BLaER1 treated with 17β-estradiol and CSF1 and Interleukin-3, amounts not matched to agents 10 nM and 100 nM (cell line): ENCODE measurements around the gene NIT2.
A peak's percentile ranks its signal among the peaks of the same experiment; 100 is the strongest.
"Not testable (repeated sequence)": the region's sequence is repeated elsewhere in the genome, so short reads cannot be mapped to it uniquely, and the experiment has no call there.

Source experiments
- H3K27ac ChIP-seq, 11 experiments: shearing (Covaris generic); formaldehyde crosslinking; 2 replicates each; pipeline ENCODE4 v1.8.1; 2022
- H3K27me3 ChIP-seq, 11 experiments: shearing (Covaris generic); formaldehyde crosslinking; 2 replicates each; pipeline ENCODE4 v1.8.1; 2022
- H3K36me3 ChIP-seq, 11 experiments: shearing (Covaris generic); formaldehyde crosslinking; 2 replicates each; pipeline ENCODE4 v1.8.1; 2022
- H3K4me1 ChIP-seq, 10 experiments: shearing (Covaris generic); formaldehyde crosslinking; 2 replicates each; pipeline ENCODE4 v1.8.1; 2022
- H3K4me2 ChIP-seq, 11 experiments: shearing (Covaris generic); formaldehyde crosslinking; 2 replicates each; pipeline ENCODE4 v1.8.1; 2022
- H3K4me3 ChIP-seq, 10 experiments: shearing (Covaris generic); formaldehyde crosslinking; 2 replicates each; pipeline ENCODE4 v1.8.1; 2022
- H3K9ac ChIP-seq, 11 experiments: shearing (Covaris generic); formaldehyde crosslinking; 2 replicates each; pipeline ENCODE4 v1.8.1; 2022
- H3K9me3 ChIP-seq, 11 experiments: shearing (Covaris generic); formaldehyde crosslinking; replicated peaks in 1 of 11; 2 replicates each; pipeline ENCODE4 v1.8.1; 2022
- H4K20me1 ChIP-seq, 11 experiments: shearing (Covaris generic); formaldehyde crosslinking; 2 replicates each; pipeline ENCODE4 v1.8.1; 2022
- Cebpa-rat ChIP-seq, 11 experiments: shearing (Covaris generic); IDR thresholded peaks; 2 replicates each; pipeline ENCODE4 v1.8.1; 2022

NIT2 gene

GRCh38 chr3:100311011-100311410 is 23.5 kb upstream of the NIT2 start:
- no peak overlapping the region for H3K4me2 ChIP-seq

GRCh38 chr3:100316641-100317069 is 17.9 kb upstream of the NIT2 start:
- peaks cover 0 to 4% (median 0%) of the 10 kb centered on the region in 10 experiments; a peak in 2 of 20 replicates for H3K4me1 ChIP-seq
- H4K20me1 ChIP-seq: no peaks in the 10 kb centered on the region
- no peak for TF ChIP-seq Cebpa-rat (IDR thresholded peaks at IDR 0.05)
- no peaks in the 10 kb centered on the region for H3K27me3 ChIP-seq
- no peak overlapping the region for H3K4me3 ChIP-seq
- peak overlapping the region in 2 of 11 experiments; percentile 23 to 34; a peak in 3 of 22 replicates for H3K9ac ChIP-seq
- peak overlapping the region in 1 of 11 experiments; percentile 18; a peak in 1 of 22 replicates for H3K4me2 ChIP-seq
- H3K27ac ChIP-seq: no peak overlapping the region
- peaks cover 26 to 73% (median 32%) of the 10 kb centered on the region in 11 experiments; a peak in 21 of 22 replicates for H3K36me3 ChIP-seq
- no peaks in the 10 kb centered on the region for H3K9me3 ChIP-seq

More at GRCh38 chr3:100311011-100311410, 23.5 kb upstream of the NIT2 start:
- no peak overlapping the region for H3K27ac ChIP-seq
- no peaks in the 10 kb centered on the region for H3K27me3 ChIP-seq
- H3K9me3 ChIP-seq: no peaks in the 10 kb centered on the region
- no peaks in the 10 kb centered on the region for H4K20me1 ChIP-seq
- TF ChIP-seq Cebpa-rat (IDR thresholded peaks at IDR 0.05): no peak
- no peak overlapping the region for H3K9ac ChIP-seq
- H3K4me3 ChIP-seq: no peak overlapping the region
- H3K4me1 ChIP-seq: no peaks in the 10 kb centered on the region
- peaks cover 21 to 92% (median 40%) of the 10 kb centered on the region in 11 experiments; a peak in 21 of 22 replicates for H3K36me3 ChIP-seq

- peaks cover 26 to 69% (median 31%) of the 10 kb centered on the region in 11 experiments; a peak in 21 of 22 replicates for H3K36me3 ChIP-seq
- peaks cover 0 to 4% (median 0%) of the 10 kb centered on the region in 10 experiments; a peak in 2 of 20 replicates for H3K4me1 ChIP-seq
- H3K27me3 ChIP-seq: no peaks in the 10 kb centered on the region
- H4K20me1 ChIP-seq: no peaks in the 10 kb centered on the region
- H3K4me2 ChIP-seq: no peak overlapping the region
- H3K9me3 ChIP-seq: no peaks in the 10 kb centered on the region
- H3K9ac ChIP-seq: no peak overlapping the region
- no peak for TF ChIP-seq Cebpa-rat (IDR thresholded peaks at IDR 0.05)
- no peak overlapping the region for H3K27ac ChIP-seq
- H3K4me3 ChIP-seq: no peak overlapping the region
Measured at GRCh38 chr3:100317912-100318311, 16.6 kb upstream of the NIT2 start.

DNA sequence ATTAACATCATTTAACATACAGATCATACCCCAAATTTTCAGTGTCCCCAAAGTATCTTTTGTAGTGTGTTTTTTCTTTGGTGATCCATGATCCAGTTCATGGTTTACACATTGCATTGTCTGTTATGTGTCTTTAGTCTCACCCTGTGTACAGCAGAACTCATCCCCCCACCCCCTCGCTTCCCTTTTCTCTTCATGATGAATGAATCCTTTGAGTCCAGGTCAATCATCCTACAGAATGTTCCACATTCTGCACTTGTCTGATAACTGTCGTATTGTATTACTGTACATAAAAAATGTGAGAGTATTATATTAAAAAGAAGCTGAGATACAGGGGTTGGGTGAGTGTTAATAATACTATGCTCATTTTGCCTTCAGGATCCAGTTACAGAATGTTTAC is 14.6 kb upstream of the NIT2 start:
- H3K36me3 ChIP-seq: peaks cover 27 to 74% (median 40%) of the 10 kb centered on the region in 11 experiments; a peak in 21 of 22 replicates
- no peak for TF ChIP-seq Cebpa-rat (IDR thresholded peaks at IDR 0.05)
- H3K4me3 ChIP-seq: no peak overlapping the region
- no peak overlapping the region for H3K4me2 ChIP-seq
- H3K27me3 ChIP-seq: no peaks in the 10 kb centered on the region
- H3K4me1 ChIP-seq: peaks cover 0 to 4% (median 0%) of the 10 kb centered on the region in 10 experiments; a peak in 2 of 20 replicates
- no peaks in the 10 kb centered on the region for H3K9me3 ChIP-seq
- no peak overlapping the region for H3K27ac ChIP-seq
- H3K9ac ChIP-seq: no peak overlapping the region
- H4K20me1 ChIP-seq: no peaks in the 10 kb centered on the region

DNA sequence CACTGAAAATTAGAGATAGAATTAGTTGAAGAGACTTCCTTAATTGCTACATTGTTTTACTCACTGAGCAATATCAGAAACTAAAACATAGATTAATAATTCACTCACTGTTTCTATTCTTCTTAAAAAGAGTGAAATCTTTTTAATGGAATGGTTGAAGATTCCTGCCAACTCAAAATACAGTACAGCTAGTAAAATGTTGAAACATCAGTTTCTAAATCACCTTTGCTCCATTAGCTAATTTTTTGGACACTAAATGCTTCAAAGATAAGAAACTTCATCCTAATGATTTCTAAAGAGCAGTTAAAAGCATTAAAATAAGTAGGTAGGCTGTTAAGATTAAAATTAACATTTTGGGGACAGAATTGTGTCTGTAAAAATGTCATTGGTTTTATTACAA is 10.5 kb upstream of the NIT2 start:
- Histone ChIP-seq H3K27ac (no peak overlapping the region), H3K4me2 (no peak overlapping the region), H3K9ac (no peak overlapping the region), H3K4me3 (no peak overlapping the region), H3K36me3 (peaks cover 39 to 80% (median 50%) of the 10 kb centered on the region in 11 experiments), H4K20me1 (no peaks in the 10 kb centered on the region), H3K27me3 (no peaks in the 10 kb centered on the region), H3K9me3 (peaks cover 0 to 17% (median 6%) of the 10 kb centered on the region in 11 experiments; a peak in 9 of 22 replicates), H3K4me1 (no peaks in the 10 kb centered on the region)
- TF ChIP-seq Cebpa-rat (IDR thresholded peaks at IDR 0.05): no peak

GRCh38 chr3:100325827-100326226 is 8.7 kb upstream of the NIT2 start:
- Histone ChIP-seq H3K36me3 (peaks cover 29 to 64% (median 40%) of the 10 kb centered on the region in 11 experiments), H3K27me3 (no peaks in the 10 kb centered on the region), H3K4me3 (no peak overlapping the region), H3K4me2 (no peak overlapping the region), H3K27ac (no peak overlapping the region), H3K9me3 (peaks cover 0 to 17% (median 6%) of the 10 kb centered on the region in 11 experiments; a peak in 10 of 22 replicates), H4K20me1 (no peaks in the 10 kb centered on the region), H3K4me1 (no peaks in the 10 kb centered on the region), H3K9ac (no peak overlapping the region)
- no peak for TF ChIP-seq Cebpa-rat (IDR thresholded peaks at IDR 0.05)

DNA sequence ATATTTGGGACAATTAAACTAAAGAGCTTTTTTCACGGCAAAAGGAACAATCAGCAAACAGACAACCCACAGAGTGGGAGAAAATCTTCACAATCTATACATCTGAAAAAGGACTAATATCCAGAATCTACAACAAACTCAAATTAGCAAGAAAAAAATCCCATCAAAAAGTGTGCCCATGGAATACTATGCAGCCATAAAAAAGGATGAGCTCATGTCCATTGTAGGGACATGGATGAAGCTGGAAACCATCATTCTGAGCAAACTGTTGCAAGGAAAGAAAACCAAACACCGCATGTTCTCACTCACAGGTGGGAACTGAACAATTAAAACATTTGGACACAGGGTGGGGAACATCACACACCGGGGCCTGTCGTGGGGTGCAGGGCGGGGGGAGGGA is 7.2 kb upstream of the NIT2 start:
- not testable (repeated sequence) for H3K27me3 ChIP-seq, H3K4me2 ChIP-seq, H3K27ac ChIP-seq, H4K20me1 ChIP-seq, H3K9ac ChIP-seq, H3K4me3 ChIP-seq, H3K4me1 ChIP-seq
- Histone ChIP-seq H3K9me3 (peaks cover 0 to 17% (median 6%) of the 10 kb centered on the region in 11 experiments; a peak in 10 of 22 replicates), H3K36me3 (peaks cover 22 to 52% (median 33%) of the 10 kb centered on the region in 11 experiments; a peak in 21 of 22 replicates)

DNA sequence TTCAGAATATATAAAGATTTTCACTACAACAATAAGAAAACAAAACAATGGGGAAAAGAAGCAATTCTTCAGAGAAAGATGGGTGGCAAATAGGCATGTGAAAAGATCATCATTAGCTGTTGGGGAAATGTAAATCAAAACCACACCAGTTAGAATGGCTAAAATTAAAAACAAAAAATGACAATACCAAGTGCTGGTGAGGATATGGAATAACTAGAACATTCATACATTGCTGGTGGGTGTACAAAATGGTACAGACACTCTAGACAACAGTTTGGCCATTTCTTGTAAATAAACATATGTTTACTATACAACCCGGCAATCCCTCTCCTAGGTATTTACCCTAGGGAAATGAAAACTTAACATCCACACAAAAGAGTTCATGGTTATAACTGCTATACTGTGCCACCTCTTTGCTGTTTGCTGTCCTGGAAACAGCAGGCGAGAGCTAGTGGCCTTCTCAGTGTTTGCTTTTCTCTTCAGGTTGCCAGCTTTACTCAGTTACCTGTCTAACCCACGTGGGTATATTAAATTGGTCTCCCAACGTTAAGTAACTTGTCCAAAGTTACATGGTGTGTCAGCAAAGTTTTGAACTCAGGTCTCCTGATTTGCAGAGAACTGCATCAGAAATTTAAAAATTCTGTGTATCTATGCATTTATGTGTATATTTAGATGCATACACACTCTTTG is 4.6 kb upstream of the NIT2 start:
- no peaks in the 10 kb centered on the region for H3K27me3 ChIP-seq
- no peak overlapping the region for H3K9ac ChIP-seq
- peaks cover 8 to 18% (median 10%) of the 10 kb centered on the region in 10 experiments for H3K4me1 ChIP-seq
- no peak overlapping the region for H3K4me3 ChIP-seq
- H3K9me3 ChIP-seq: peaks cover 0 to 17% (median 6%) of the 10 kb centered on the region in 11 experiments; a peak in 10 of 22 replicates
- H3K4me2 ChIP-seq: no peak overlapping the region
- TF ChIP-seq Cebpa-rat (IDR thresholded peaks at IDR 0.05): no peak
- H3K36me3 ChIP-seq: peaks cover 12 to 28% (median 25%) of the 10 kb centered on the region in 11 experiments; a peak in 19 of 22 replicates
- H3K27ac ChIP-seq: no peak overlapping the region
- H4K20me1 ChIP-seq: no peaks in the 10 kb centered on the region

DNA sequence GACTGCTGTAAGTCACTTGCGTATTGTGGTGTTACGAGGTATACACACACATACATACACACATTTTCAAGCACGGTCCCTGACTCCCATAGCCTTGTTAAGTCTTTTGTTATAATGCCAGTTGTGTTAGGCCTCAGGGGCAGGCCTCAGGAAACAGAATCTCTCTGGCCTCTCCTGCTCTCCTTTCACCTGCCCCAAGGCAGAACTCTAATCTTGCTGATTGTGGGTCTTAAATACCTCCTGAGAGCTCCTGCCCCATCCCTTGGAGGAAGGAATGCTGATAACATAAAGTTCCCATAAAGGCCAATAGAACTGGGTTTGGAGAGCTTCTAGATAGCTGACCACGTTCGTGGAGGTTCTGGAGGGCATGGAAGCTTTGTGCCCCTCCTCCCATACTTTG is 3.9 kb upstream of the NIT2 start:
- H3K9me3 ChIP-seq: peaks cover 0 to 17% (median 6%) of the 10 kb centered on the region in 11 experiments; a peak in 10 of 22 replicates
- H3K27ac ChIP-seq: no peak overlapping the region
- peaks cover 14 to 24% (median 17%) of the 10 kb centered on the region in 10 experiments for H3K4me1 ChIP-seq
- H3K4me2 ChIP-seq: no peak overlapping the region
- TF ChIP-seq Cebpa-rat (IDR thresholded peaks at IDR 0.05): no peak
- no peaks in the 10 kb centered on the region for H4K20me1 ChIP-seq
- no peaks in the 10 kb centered on the region for H3K27me3 ChIP-seq
- H3K36me3 ChIP-seq: peaks cover 5 to 21% (median 19%) of the 10 kb centered on the region in 11 experiments; a peak in 18 of 22 replicates
- no peak overlapping the region for H3K4me3 ChIP-seq
- H3K9ac ChIP-seq: no peak overlapping the region
